Cardiac muscle cell (in vitro differentiated cells and primary cell): ENCODE results near the gene MAN1A1. TPM values are rescaled to one million over a fixed set of nuclear protein-coding genes. Genes with fewer than 3 reads are reported as not detected.

Source experiments
- DNase-seq, 2 donors: peaks; one replicate each; pipeline versions ENCODE4 v3.0.0 to v3.0.0-alpha.2; 2010 to 2017; ENCODE audit warnings: low read depth in 1 of 2, low spot score in 1 of 2
- H3K27ac ChIP-seq: fragments of 200-600 bp; sonication (generic); 2 replicates; pipeline ENCODE4 v1.5.1; 2016
- H3K27me3 ChIP-seq: fragments of 200-600 bp; sonication (generic); 2 replicates; pipeline ENCODE4 v1.6.0; 2016; ENCODE audit warnings: control low read depth
- H3K36me3 ChIP-seq: fragments of 200-600 bp; sonication (generic); 2 replicates; pipeline ENCODE4 v1.5.1; 2016; ENCODE audit warnings: control low read depth
- H3K4me1 ChIP-seq: fragments of 200-600 bp; sonication (generic); 2 replicates; pipeline ENCODE4 v1.8.1; 2017; ENCODE audit warnings: low read depth, mild to moderate bottlenecking, mixed run types
- H3K4me3 ChIP-seq: fragments of 200-600 bp; sonication (generic); 2 replicates; pipeline ENCODE4 v1.5.1; 2016; ENCODE audit warnings: mild to moderate bottlenecking
- H3K9me3 ChIP-seq: fragments of 200-600 bp; sonication (generic); 2 replicates; pipeline ENCODE4 v1.5.1; 2017; ENCODE audit warnings: low read depth, mild to moderate bottlenecking, control low read depth
- polyA plus RNA-seq: library from polyadenylated mRNA; unstranded; fragments of >200 nt; fragmentation: Nextera tagmentation; extraction: Ambion mirVana; gene quantifications from 2 replicates; pipeline ENCODE4 v1.2.1, GENCODE V29; 2016
- total RNA-seq: library from RNA; depleted of rRNA; stranded (reverse); fragments of >200 nt; gene quantifications from 2 replicates; pipeline ENCODE4 v1.2.3, GENCODE V29; 2016
- TF ChIP-seq, protein P1 (sequence below): IDR thresholded peaks from 2 replicates; pipeline ENCODE4 v1.5.1; 2012; ENCODE audit warnings: low read depth, mild to moderate bottlenecking, low read length

Gene MAN1A1
- total and polyA plus RNA-seq, 2 experiments from 2014 or later, result 19.2 to 34.8 TPM

DNA sequence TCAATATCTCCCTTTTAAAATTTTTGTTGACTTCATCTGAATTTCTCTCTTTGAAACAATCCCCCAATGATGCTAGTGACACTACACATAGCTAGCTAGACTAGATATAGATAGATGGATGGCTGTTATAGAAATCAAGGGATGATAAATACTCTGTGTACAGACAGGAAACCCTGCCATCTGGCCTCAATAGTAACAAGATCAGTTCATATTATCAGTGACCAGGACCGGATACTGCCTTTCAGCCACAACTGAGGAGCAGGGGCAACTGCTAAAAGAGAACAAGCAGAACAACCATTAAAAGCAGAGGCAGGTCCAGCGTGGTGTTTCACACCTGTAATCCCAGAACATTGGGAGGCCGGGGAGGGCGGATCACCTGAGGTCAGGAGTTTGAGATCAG lies 152.8 kb downstream of the MAN1A1 start:
- TF ChIP-seq, protein P1, sequence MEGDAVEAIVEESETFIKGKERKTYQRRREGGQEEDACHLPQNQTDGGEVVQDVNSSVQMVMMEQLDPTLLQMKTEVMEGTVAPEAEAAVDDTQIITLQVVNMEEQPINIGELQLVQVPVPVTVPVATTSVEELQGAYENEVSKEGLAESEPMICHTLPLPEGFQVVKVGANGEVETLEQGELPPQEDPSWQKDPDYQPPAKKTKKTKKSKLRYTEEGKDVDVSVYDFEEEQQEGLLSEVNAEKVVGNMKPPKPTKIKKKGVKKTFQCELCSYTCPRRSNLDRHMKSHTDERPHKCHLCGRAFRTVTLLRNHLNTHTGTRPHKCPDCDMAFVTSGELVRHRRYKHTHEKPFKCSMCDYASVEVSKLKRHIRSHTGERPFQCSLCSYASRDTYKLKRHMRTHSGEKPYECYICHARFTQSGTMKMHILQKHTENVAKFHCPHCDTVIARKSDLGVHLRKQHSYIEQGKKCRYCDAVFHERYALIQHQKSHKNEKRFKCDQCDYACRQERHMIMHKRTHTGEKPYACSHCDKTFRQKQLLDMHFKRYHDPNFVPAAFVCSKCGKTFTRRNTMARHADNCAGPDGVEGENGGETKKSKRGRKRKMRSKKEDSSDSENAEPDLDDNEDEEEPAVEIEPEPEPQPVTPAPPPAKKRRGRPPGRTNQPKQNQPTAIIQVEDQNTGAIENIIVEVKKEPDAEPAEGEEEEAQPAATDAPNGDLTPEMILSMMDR, result no peak
- Histone ChIP-seq H3K4me3 (no peak overlapping the region), H3K9me3 (no peaks in the 10 kb centered on the region), H3K27ac (no peak overlapping the region), H3K36me3 (peaks cover 12% of the 10 kb centered on the region), H3K27me3 (no peaks in the 10 kb centered on the region), H3K4me1 (peaks cover 16% of the 10 kb centered on the region)
- DNase-seq, result no peak

DNA sequence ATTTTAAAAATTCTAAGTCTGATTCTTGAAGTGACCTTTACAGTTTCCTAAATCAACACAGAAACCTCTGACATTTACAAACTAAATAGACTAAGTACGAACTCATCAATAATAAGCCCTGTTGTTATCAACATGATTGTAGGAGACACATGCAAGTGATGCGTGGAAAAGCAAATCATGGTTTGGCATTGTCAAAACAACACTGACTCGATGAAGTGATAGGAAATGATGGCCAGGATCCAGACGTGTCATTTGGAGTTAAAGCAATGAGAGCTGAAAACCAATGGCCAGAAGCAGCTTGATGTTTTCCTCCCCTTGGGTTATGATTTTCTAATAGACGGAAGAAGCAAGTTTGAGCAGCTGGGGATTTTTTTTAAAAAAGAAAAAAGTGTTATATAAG lies 153.7 kb downstream of the MAN1A1 start:
- Histone ChIP-seq H3K4me3 (no peak overlapping the region), H3K36me3 (peaks cover 17% of the 10 kb centered on the region), H3K27ac (no peak overlapping the region), H3K27me3 (no peaks in the 10 kb centered on the region), H3K9me3 (no peaks in the 10 kb centered on the region), H3K4me1 (peaks cover 9% of the 10 kb centered on the region)
- DNase-seq, result no peak
- TF ChIP-seq, protein P1, result no peak

DNA sequence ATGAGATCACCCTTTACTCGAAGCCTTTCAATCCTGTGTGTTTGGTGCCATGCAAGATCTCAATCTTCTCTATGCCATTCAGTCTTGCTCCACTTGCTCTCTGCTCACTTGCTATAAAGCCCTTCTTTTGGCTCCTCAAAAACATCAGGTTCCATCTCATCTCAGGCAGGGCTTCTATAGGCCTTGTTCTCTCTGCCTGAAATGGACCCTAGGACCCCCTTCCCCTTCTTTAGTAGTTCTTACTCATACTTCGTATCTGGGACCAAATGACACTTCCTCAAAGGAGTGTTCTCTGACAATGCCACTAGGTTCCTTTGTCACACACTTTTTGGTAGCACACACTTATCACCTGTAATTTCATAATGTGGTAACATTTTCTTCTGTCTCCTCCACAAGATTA lies 154.4 kb downstream of the MAN1A1 start:
- H3K36me3 ChIP-seq, result peaks cover 19% of the 10 kb centered on the region
- H3K27ac ChIP-seq, result no peak overlapping the region
- no peak for DNase-seq
- TF ChIP-seq, protein P1, result no peak
- H3K27me3 ChIP-seq, result no peaks in the 10 kb centered on the region
- H3K9me3 ChIP-seq, result no peaks in the 10 kb centered on the region
- H3K4me1 ChIP-seq, result peaks cover 9% of the 10 kb centered on the region
- H3K4me3 ChIP-seq, result no peak overlapping the region

DNA sequence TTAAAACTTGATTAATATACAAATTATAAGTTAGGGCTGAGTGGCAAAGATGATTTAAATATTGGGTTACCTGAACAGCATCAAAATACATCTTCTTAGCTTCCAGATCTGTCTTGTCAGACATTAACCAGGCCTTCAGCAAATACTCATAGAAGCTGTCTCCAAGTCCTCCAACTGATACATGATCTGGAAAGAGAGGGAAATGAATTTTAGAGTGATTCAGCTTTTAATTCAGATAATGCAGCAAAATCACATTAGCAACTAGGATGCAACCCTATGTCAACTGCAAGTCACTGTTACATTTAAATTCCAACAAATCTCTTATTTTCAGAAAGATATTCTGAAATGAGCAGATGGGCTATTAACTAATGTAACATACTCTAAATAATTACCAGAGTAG lies 155.9 kb downstream of the MAN1A1 start:
- no peaks in the 10 kb centered on the region for H3K9me3 ChIP-seq
- H3K4me3 ChIP-seq, result no peak overlapping the region
- H3K27me3 ChIP-seq, result no peaks in the 10 kb centered on the region
- no peak overlapping the region for H3K27ac ChIP-seq
- peaks cover 9% of the 10 kb centered on the region for H3K4me1 ChIP-seq
- H3K36me3 ChIP-seq, result peaks cover 26% of the 10 kb centered on the region
- TF ChIP-seq, protein P1, result no peak
- DNase-seq, result no peak

DNA sequence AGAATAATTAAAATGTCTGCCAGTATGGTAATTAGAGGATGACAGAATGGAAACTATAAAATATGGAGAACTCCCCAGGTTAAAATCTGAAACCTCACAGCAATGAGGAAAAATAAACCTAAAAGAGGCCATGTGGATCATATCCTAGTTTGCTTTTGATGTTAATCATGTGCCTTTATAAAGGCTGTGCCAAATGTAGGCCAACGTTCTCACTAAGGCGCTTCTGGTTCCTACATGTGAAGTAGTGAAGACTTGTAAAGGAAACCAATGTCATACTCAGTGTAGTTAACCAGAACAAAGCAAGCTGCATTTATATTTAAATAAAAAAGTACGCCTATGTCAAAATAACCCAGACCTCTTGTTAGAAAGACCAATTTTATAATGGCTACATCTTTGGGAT lies 157.4 kb downstream of the MAN1A1 start:
- DNase-seq, result no peak
- H3K36me3 ChIP-seq, result peaks cover 37% of the 10 kb centered on the region
- H3K9me3 ChIP-seq, result no peaks in the 10 kb centered on the region
- no peak overlapping the region for H3K27ac ChIP-seq
- no peaks in the 10 kb centered on the region for H3K27me3 ChIP-seq
- peaks cover 9% of the 10 kb centered on the region for H3K4me1 ChIP-seq
- TF ChIP-seq, protein P1, result no peak
- H3K4me3 ChIP-seq, result no peak overlapping the region

DNA sequence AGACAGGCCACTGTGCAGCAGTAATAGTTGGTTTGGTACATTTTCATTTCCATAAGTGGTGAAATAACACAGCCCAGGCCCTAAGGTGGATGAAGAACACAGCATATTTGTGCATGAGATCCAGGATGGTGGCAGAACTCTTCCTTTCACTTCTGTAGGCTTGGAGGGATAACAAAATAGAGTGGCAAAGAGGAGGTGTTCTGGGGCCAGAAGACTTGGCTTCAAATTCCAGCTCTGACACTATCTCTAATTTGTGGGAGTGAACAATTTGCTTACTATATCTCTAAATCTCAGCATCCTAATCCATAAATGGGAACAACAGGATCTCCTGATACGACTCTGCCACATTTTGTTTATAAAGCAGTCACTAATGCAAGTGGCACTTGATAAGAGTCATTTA lies 159.4 kb downstream of the MAN1A1 start:
- H3K27me3 ChIP-seq, result no peaks in the 10 kb centered on the region
- DNase-seq, result no peak
- H3K27ac ChIP-seq, result no peak overlapping the region
- TF ChIP-seq, protein P1, result no peak
- H3K4me3 ChIP-seq, result no peak overlapping the region
- no peaks in the 10 kb centered on the region for H3K4me1 ChIP-seq
- H3K36me3 ChIP-seq, result peaks cover 37% of the 10 kb centered on the region
- no peaks in the 10 kb centered on the region for H3K9me3 ChIP-seq
